Caco-2 (cell line): ENCODE data around the gene MAGI1. TPM values are rescaled to one million over a fixed set of nuclear protein-coding genes. Genes with fewer than 3 reads are reported as not detected.

Experiments
- BruUV-seq: library from RNA; stranded (reverse); fragments of 400-500 nt; replicated peaks from 2 replicates; lab custom pipeline; 2021; lab: Mats Ljungman, UMichigan
- CTCF ChIA-PET: fragments of 300-600 bp; sonication (Branson Sonifier 250); formaldehyde crosslinking; loops from one replicate; lab custom pipeline; 2022; ENCODE audit warnings: antibody characterized with exemption; lab: Charles Lee
- POLR2A ChIA-PET: fragments of 300-600 bp; sonication (Branson Sonifier 250); formaldehyde crosslinking; loops from one replicate; lab custom pipeline; 2022; ENCODE audit warnings: antibody characterized with exemption; lab: Charles Lee
- DNase-seq, 2 experiments: peaks; one replicate each; pipeline versions ENCODE4 v3.0.0 to v3.0.0-alpha.2; 2020 to 2022
- H3K27me3 ChIP-seq: replicated peaks from 2 replicates; pipeline ENCODE4 v1.6.0; 2011; ENCODE audit warnings: low read length; ENCODE audit not compliant: control insufficient read depth, insufficient read depth
- H3K36me3 ChIP-seq: 2 replicates; pipeline ENCODE4 v1.5.1; 2011; ENCODE audit warnings: low read length; ENCODE audit not compliant: control insufficient read depth, insufficient read depth
- H3K4me1 ChIP-seq: fragments of 250-450 bp; sonication (Bioruptor Pico); 2 replicates; pipeline ENCODE4 v1.5.1; 2020; ENCODE audit warnings: mild to moderate bottlenecking
- H3K4me3 ChIP-seq: 2 replicates; pipeline ENCODE4 v1.5.1; 2011; ENCODE audit warnings: low read depth, mild to moderate bottlenecking, control low read depth, low read length
- H3K9me3 ChIP-seq: fragments of 250-450 bp; sonication (Bioruptor Pico); 2 replicates; pipeline ENCODE4 v1.5.1; 2020; ENCODE audit warnings: mild to moderate bottlenecking, moderate library complexity
- H3K27ac Mint-ChIP-seq: one replicate; pipeline ENCODE4 v1.8.0; 2022; ENCODE audit warnings: mixed read lengths; ENCODE audit not compliant: unreplicated experiment
- H3K27me3 Mint-ChIP-seq: one replicate; pipeline ENCODE4 v1.8.0; 2022; ENCODE audit warnings: mixed read lengths; ENCODE audit not compliant: insufficient read depth, unreplicated experiment
- H3K36me3 Mint-ChIP-seq: one replicate; pipeline ENCODE4 v1.8.0; 2022; ENCODE audit warnings: mild to moderate bottlenecking, mixed read lengths; ENCODE audit not compliant: insufficient read depth, unreplicated experiment
- H3K4me1 Mint-ChIP-seq: one replicate; pipeline ENCODE4 v1.8.0; 2022; ENCODE audit warnings: low read depth, mixed read lengths; ENCODE audit not compliant: unreplicated experiment
- H3K4me3 Mint-ChIP-seq: one replicate; pipeline ENCODE4 v1.8.0; 2022; ENCODE audit warnings: mild to moderate bottlenecking, moderate library complexity, mixed read lengths; ENCODE audit not compliant: unreplicated experiment
- H3K9me3 Mint-ChIP-seq: one replicate; pipeline ENCODE4 v1.8.0; 2022; ENCODE audit warnings: mixed read lengths; ENCODE audit not compliant: unreplicated experiment
- CTCF ChIP-seq, 2 experiments: fragments of 200-600 bp in 1 of 2; IDR thresholded peaks; 1 replicate in 1 of 2; 2 replicates in 1 of 2; pipeline versions ENCODE4 v1.5.1 to v1.8.0; 2011 to 2022; ENCODE audit warnings: antibody characterized with exemption in 1 of 2, control low read depth in 1 of 2, inconsistent platforms in 1 of 2, low read depth in 1 of 2, low read length in 1 of 2, mild to moderate bottlenecking in 1 of 2, moderate library complexity in 1 of 2; ENCODE audit not compliant: insufficient read depth in 1 of 2, severe bottlenecking in 1 of 2, unreplicated experiment in 1 of 2
- intact Hi-C: fragments of 100-400 bp; cut with micrococcal nuclease; formaldehyde crosslinking; loops from one replicate; pipeline ENCODE4 v1.10.0; 2022; ENCODE audit not compliant: unreplicated experiment
- total RNA-seq: library from RNA; stranded (reverse); gene quantifications from 2 replicates; pipeline ENCODE4 v1.2.3, GENCODE V29; 2022

Gene MAGI1
- total RNA-seq, 1 experiment from 2014 or later = 64.9 TPM

GRCh38 chr3:65796676-65797075 lies 242.0 kb downstream of the MAGI1 start:
- Mint-ChIP-seq H3K36me3 (peaks cover 10% of the 10 kb centered on the region), H3K27ac (no peak overlapping the region), H3K9me3 (no peaks in the 10 kb centered on the region), H3K4me1 (peaks cover 26% of the 10 kb centered on the region), H3K27me3 (no peaks in the 10 kb centered on the region), H3K4me3 (no peak overlapping the region)
- CTCF ChIA-PET = no interaction called here
- TF ChIP-seq CTCF (IDR thresholded peaks at IDR 0.05; ENCODE audit: insufficient read depth in 1 of 2, low read depth in 1 of 2, low read length in 1 of 2, severe bottlenecking in 1 of 2, unreplicated experiment in 1 of 2) = no peak
- H3K4me1 ChIP-seq = peaks cover 34% of the 10 kb centered on the region
- H3K4me3 ChIP-seq = no peak overlapping the region
- intact Hi-C loops = no loop called here
- DNase-seq = no peak
- POLR2A ChIA-PET = no interaction called here
- no peaks in the 10 kb centered on the region for H3K9me3 ChIP-seq
- no peaks in the 10 kb centered on the region for H3K27me3 ChIP-seq
- no peaks in the 10 kb centered on the region for H3K36me3 ChIP-seq
- BruUV-seq = no TSS peak

- Histone ChIP-seq H3K9me3 (no peaks in the 10 kb centered on the region), H3K27me3 (no peaks in the 10 kb centered on the region), H3K4me3 (no peak overlapping the region), H3K4me1 (peaks cover 34% of the 10 kb centered on the region), H3K36me3 (no peaks in the 10 kb centered on the region)
- no peak for DNase-seq
- ChIA-PET POLR2A (no interaction called here), CTCF (no interaction called here)
- Mint-ChIP-seq H3K4me1 (peaks cover 26% of the 10 kb centered on the region), H3K9me3 (no peaks in the 10 kb centered on the region), H3K4me3 (no peak overlapping the region), H3K36me3 (peaks cover 10% of the 10 kb centered on the region), H3K27me3 (no peaks in the 10 kb centered on the region), H3K27ac (peak overlapping the region; percentile 42)
- intact Hi-C loops = no loop called here
- no TSS peak for BruUV-seq
- no peak for TF ChIP-seq CTCF (IDR thresholded peaks at IDR 0.05; ENCODE audit: insufficient read depth in 1 of 2, low read depth in 1 of 2, low read length in 1 of 2, severe bottlenecking in 1 of 2, unreplicated experiment in 1 of 2)
These were observed 243.6 kb downstream of the MAGI1 start for GRCh38 chr3:65795166-65795565.

GRCh38 chr3:65793495-65794200 lies 245.1 kb downstream of the MAGI1 start:
- no TSS peak for BruUV-seq
- Mint-ChIP-seq H3K4me3 (peak overlapping the region; percentile 56), H3K27ac (peak overlapping the region; percentile 76), H3K9me3 (no peaks in the 10 kb centered on the region), H3K36me3 (peaks cover 10% of the 10 kb centered on the region), H3K4me1 (peaks cover 26% of the 10 kb centered on the region), H3K27me3 (no peaks in the 10 kb centered on the region)
- Histone ChIP-seq H3K36me3 (no peaks in the 10 kb centered on the region), H3K27me3 (no peaks in the 10 kb centered on the region), H3K4me1 (peaks cover 34% of the 10 kb centered on the region), H3K9me3 (no peaks in the 10 kb centered on the region), H3K4me3 (no peak overlapping the region)
- TF ChIP-seq CTCF (IDR thresholded peaks at IDR 0.05; ENCODE audit: insufficient read depth in 1 of 2, low read depth in 1 of 2, low read length in 1 of 2, severe bottlenecking in 1 of 2, unreplicated experiment in 1 of 2) = no peak
- POLR2A ChIA-PET = no interaction called here
- intact Hi-C loops = no loop called here
- peak; percentile 39 to 73 for DNase-seq
- CTCF ChIA-PET = interaction anchor here (1.0 kb wide), 1 partner anchor 11 kb away, joined by 3 read pairs; no protein-coding TSS in a partner anchor
